A549 (cell line): Measurements from ENCODE around the gene WFDC12. TPM values are rescaled to one million over a fixed set of nuclear protein-coding genes. Genes with fewer than 3 reads are reported as not detected.
A peak's percentile ranks its signal among the peaks of the same experiment; 100 is the strongest.

Experiments
- ATAC-seq, 2 experiments: fragments of 200-7000 bp in 1 of 2; fragments of >200 bp in 1 of 2; cut with Nextera tagmentation in 1 of 2; cut with Tn5 transposase in 1 of 2; 3 replicates each; pipeline versions ENCODE4 v1.8.0 to v1.9.1; 2018 to 2020; ENCODE audit warnings: mild to moderate bottlenecking in 1 of 2, moderate library complexity in 1 of 2
- CTCF ChIA-PET: fragments of 300-600 bp; sonication (Branson Sonifier 250); formaldehyde crosslinking; extraction: SDS; loops from one replicate; lab custom pipeline; 2021; ENCODE audit warnings: antibody characterized with exemption, inconsistent platforms; lab: Yijun Ruan, JAX
- POLR2A ChIA-PET: fragments of 350-600 bp; formaldehyde crosslinking; extraction: SDS; loops from one replicate; lab custom pipeline; 2021; ENCODE audit warnings: antibody characterized with exemption, inconsistent platforms; lab: Yijun Ruan, JAX
- DNase-seq, 2 experiments: peaks; one replicate each; pipeline versions ENCODE4 v3.0.0 to v3.0.0-alpha.2; 2011 to 2016; ENCODE audit warnings: low read depth in 1 of 2, low spot score in 1 of 2
- FAIRE-seq: peaks from 2 replicates; lab custom pipeline; 2011; peaks lifted over from hg19 to GRCh38; lab: Jason Lieb, UNC
- H3K27ac ChIP-seq, 2 experiments: fragments of >200 bp; sonication (Bioruptor Twin); formaldehyde crosslinking; 3 replicates each; pipeline ENCODE4 v1.5.1; 2016 to 2017
- H3K4me1 ChIP-seq: fragments of >200 bp; sonication (Bioruptor Twin); formaldehyde crosslinking; 3 replicates; pipeline ENCODE4 v1.6.1; 2016
- H3K4me2 ChIP-seq: fragments of >200 bp; sonication (Bioruptor Twin); formaldehyde crosslinking; 3 replicates; pipeline ENCODE4 v1.6.1; 2016
- H3K4me3 ChIP-seq: fragments of >200 bp; sonication (Bioruptor Twin); formaldehyde crosslinking; 3 replicates; pipeline ENCODE4 v1.5.1; 2016
- H3K9me3 ChIP-seq: fragments of >200 bp; sonication (Bioruptor Twin); formaldehyde crosslinking; 3 replicates; pipeline ENCODE4 v1.6.1; 2016
- BHLHE40 ChIP-seq: IDR thresholded peaks from 2 replicates; pipeline ENCODE4 v1.6.1; 2012; ENCODE audit warnings: low read depth, low read length, inconsistent platforms
- EP300 ChIP-seq, 2 experiments: fragments of >200 bp; sonication (Bioruptor Twin); formaldehyde crosslinking; IDR thresholded peaks; 2 replicates in 1 of 2; 3 replicates in 1 of 2; pipeline ENCODE4 v1.6.1; 2016 to 2017
- ESRRA ChIP-seq: fragments of 150-350 bp; IDR thresholded peaks from 2 replicates; pipeline ENCODE4 v1.6.1; 2014; ENCODE audit warnings: mild to moderate bottlenecking, low read length, borderline replicate concordance
- FOXS1 ChIP-seq: fragments of 250-450 bp; sonication (Bioruptor Pico); IDR thresholded peaks from 2 replicates; pipeline ENCODE4 v1.5.0; 2020; ENCODE audit warnings: mild to moderate bottlenecking, moderate library complexity
- HOXA7 ChIP-seq: fragments of 250-450 bp; sonication (Bioruptor Pico); IDR thresholded peaks from 2 replicates; pipeline ENCODE4 v1.5.0; 2020; ENCODE audit warnings: mild to moderate bottlenecking, moderate library complexity
- JUN ChIP-seq, 2 experiments: fragments of >200 bp; sonication (Bioruptor Twin); formaldehyde crosslinking; IDR thresholded peaks; 2 replicates in 1 of 2; 3 replicates in 1 of 2; pipeline ENCODE4 v1.6.1; 2016 to 2017
- JUNB ChIP-seq: fragments of >200 bp; sonication (Bioruptor Twin); formaldehyde crosslinking; IDR thresholded peaks from 2 replicates; pipeline ENCODE4 v1.6.1; 2016
- MAFK ChIP-seq: fragments of 450-650 bp; IDR thresholded peaks from 2 replicates; pipeline ENCODE4 v1.6.1; 2014; ENCODE audit not compliant: partially characterized antibody
- MAZ ChIP-seq: fragments of 150-350 bp; IDR thresholded peaks from 2 replicates; pipeline ENCODE4 v1.6.1; 2014; ENCODE audit warnings: antibody characterized with exemption, low read depth, low read length, borderline replicate concordance
- NFE2L2 ChIP-seq: fragments of 150-350 bp; conservative IDR thresholded peaks from 2 replicates; pipeline ENCODE4 v1.6.1; 2014; ENCODE audit warnings: low read length
- PHF8 ChIP-seq: fragments of 200-600 bp; sonication (generic); IDR thresholded peaks from 2 replicates; pipeline ENCODE4 v1.6.1; 2016; ENCODE audit warnings: low read depth, mild to moderate bottlenecking, antibody characterized with exemption, moderate library complexity, borderline replicate concordance
- POLR2A ChIP-seq: IDR thresholded peaks from 2 replicates; pipeline ENCODE4 v1.6.1; 2012; ENCODE audit warnings: mild to moderate bottlenecking, low read length
- RAD21 ChIP-seq, 2 experiments: fragments of >200 bp in 1 of 2; sonication (Bioruptor Twin) in 1 of 2; formaldehyde crosslinking in 1 of 2; IDR thresholded peaks in 1 of 2; conservative IDR thresholded peaks in 1 of 2; 2 replicates in 1 of 2; 3 replicates in 1 of 2; pipeline ENCODE4 v1.6.1; 2012 to 2018; ENCODE audit warnings: inconsistent platforms in 1 of 2
- RARB ChIP-seq: fragments of 250-450 bp; sonication (Bioruptor Pico); IDR thresholded peaks from 2 replicates; pipeline ENCODE4 v1.8.0; 2021; ENCODE audit warnings: mild to moderate bottlenecking, moderate library complexity
- RFX5 ChIP-seq: fragments of 450-650 bp; IDR thresholded peaks from 2 replicates; pipeline ENCODE4 v1.7.1; 2014; ENCODE audit warnings: antibody characterized with exemption, mild to moderate bottlenecking, moderate library complexity
- SMC3 ChIP-seq: fragments of >200 bp; sonication (Bioruptor Twin); formaldehyde crosslinking; IDR thresholded peaks from 3 replicates; pipeline ENCODE4 v1.6.1; 2018; ENCODE audit warnings: inconsistent platforms
- TFCP2L1 ChIP-seq: fragments of 250-450 bp; sonication (Bioruptor Pico); IDR thresholded peaks from 2 replicates; pipeline ENCODE4 v1.5.0; 2021; ENCODE audit warnings: mild to moderate bottlenecking
- TP53 ChIP-seq: fragments of 250-450 bp; sonication (Bioruptor Pico); IDR thresholded peaks from 2 replicates; pipeline ENCODE4 v1.5.0; 2021; ENCODE audit warnings: mild to moderate bottlenecking, moderate library complexity
- ZC3H11A ChIP-seq: fragments of 450-650 bp; IDR thresholded peaks from 2 replicates; pipeline ENCODE4 v1.6.1; 2014; ENCODE audit warnings: antibody characterized with exemption, mild to moderate bottlenecking
- ZFP36 ChIP-seq: fragments of 450-650 bp; IDR thresholded peaks from 2 replicates; pipeline ENCODE4 v1.6.1; 2014; ENCODE audit warnings: borderline replicate concordance; ENCODE audit not compliant: partially characterized antibody
- WGBS: methylation state at CpG from one replicate; pipeline ENCODE4 v1.1.6; 2017; ENCODE audit errors: missing lambda C conversion rate; 5-methylcytosine and 5-hydroxymethylcytosine counted together
- polyA plus RNA-seq, 4 experiments: library from polyadenylated mRNA; depleted of rRNA in 3 of 4; stranded (reverse); fragments of >200 nt; fragmentation: RNase III in 1 of 4; extraction: RNeasy Plus Mini Kit Qiagen cat#74134 plus additional on column Dnase treatment in 1 of 4; gene quantifications; 2 replicates in 3 of 4; 3 replicates in 1 of 4; pipeline ENCODE4 v1.2.3, GENCODE V29; 2011 to 2017
- TF ChIP-seq, protein P1 (sequence below): fragments of >200 bp; sonication (Bioruptor Twin); formaldehyde crosslinking; IDR thresholded peaks from 3 replicates; pipeline ENCODE4 v1.5.1; 2016
- TF ChIP-seq, protein P2 (sequence below): fragments of 250-450 bp; sonication (Bioruptor Pico); IDR thresholded peaks from 2 replicates; pipeline ENCODE4 v1.5.0; 2021; ENCODE audit warnings: mild to moderate bottlenecking, moderate library complexity, borderline replicate concordance
- TF ChIP-seq, protein P3 (sequence below): fragments of >200 bp; sonication (Bioruptor Twin); formaldehyde crosslinking; IDR thresholded peaks from 2 replicates; pipeline ENCODE4 v1.6.1; 2016
- TF ChIP-seq, protein P4 (sequence below): fragments of 150-350 bp; IDR thresholded peaks from 2 replicates; pipeline ENCODE4 v1.6.1; 2014; ENCODE audit warnings: low read depth, mild to moderate bottlenecking, low read length

The WFDC12 gene
- polyA plus RNA-seq, 2 of the 4 experiments (the other 2 are of a cell fraction), result not detected

DNA sequence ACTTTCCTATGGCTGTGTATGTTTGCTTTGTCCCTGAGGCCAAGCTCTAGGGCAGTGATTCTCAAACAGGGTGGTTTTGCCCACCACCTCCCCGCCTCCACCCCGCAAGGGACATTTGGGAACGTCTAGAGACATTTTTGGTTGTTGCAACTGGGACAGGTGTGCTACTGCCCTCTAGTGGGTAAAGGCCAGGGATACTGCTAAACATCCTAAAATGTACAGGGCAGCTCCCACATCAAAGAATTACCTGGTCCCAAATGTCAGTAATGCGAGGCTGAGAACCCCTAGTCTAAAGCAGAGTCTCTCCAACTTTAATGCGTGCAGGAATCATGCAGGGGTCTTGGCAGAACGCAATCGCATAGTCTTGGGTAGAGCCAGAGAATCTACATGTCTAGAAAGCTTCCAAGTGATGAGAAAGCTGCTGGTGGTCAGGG lies 28.4 kb downstream of the WFDC12 start:
- no peak overlapping the region for H3K4me2 ChIP-seq
- no peaks in the 10 kb centered on the region for H3K4me1 ChIP-seq
- 0% methylated on average over 4 of the region's 7 CpGs for WGBS
- CTCF ChIA-PET, result interaction anchor here (0.8 to 8.8 kb wide), 49 partner anchors 9 to 919 kb away, joined by 3 to 197 read pairs (median 5); partner anchors contain the start of genes SEMG1, SLPI and WFDC5
- ATAC-seq (peak; percentile 58 to 81; a peak in 5 of 6 replicates), DNase-seq (peak; percentile 55 to 61), FAIRE-seq (no peak)
- no peak for TF ChIP-seq BHLHE40
- TF ChIP-seq, protein P1, sequence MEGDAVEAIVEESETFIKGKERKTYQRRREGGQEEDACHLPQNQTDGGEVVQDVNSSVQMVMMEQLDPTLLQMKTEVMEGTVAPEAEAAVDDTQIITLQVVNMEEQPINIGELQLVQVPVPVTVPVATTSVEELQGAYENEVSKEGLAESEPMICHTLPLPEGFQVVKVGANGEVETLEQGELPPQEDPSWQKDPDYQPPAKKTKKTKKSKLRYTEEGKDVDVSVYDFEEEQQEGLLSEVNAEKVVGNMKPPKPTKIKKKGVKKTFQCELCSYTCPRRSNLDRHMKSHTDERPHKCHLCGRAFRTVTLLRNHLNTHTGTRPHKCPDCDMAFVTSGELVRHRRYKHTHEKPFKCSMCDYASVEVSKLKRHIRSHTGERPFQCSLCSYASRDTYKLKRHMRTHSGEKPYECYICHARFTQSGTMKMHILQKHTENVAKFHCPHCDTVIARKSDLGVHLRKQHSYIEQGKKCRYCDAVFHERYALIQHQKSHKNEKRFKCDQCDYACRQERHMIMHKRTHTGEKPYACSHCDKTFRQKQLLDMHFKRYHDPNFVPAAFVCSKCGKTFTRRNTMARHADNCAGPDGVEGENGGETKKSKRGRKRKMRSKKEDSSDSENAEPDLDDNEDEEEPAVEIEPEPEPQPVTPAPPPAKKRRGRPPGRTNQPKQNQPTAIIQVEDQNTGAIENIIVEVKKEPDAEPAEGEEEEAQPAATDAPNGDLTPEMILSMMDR, result peak; percentile 90
- TF ChIP-seq ZFP36, result no peak
- no peak for TF ChIP-seq TFCP2L1 (CRISPR knock-in tag)
- TF ChIP-seq HOXA7 (CRISPR knock-in tag), result no peak
- peak; percentile 82 for TF ChIP-seq SMC3
- no peak for TF ChIP-seq RFX5
- TF ChIP-seq RAD21 (conservative IDR thresholded peaks at IDR 0.05 in 1 of 2, IDR thresholded peaks at IDR 0.05 in 1 of 2), result peak; percentile 74 to 83
- no peak for TF ChIP-seq TP53 (CRISPR knock-in tag)
- TF ChIP-seq ESRRA, result no peak
- no peak for TF ChIP-seq NFE2L2
- no peak for TF ChIP-seq ZC3H11A
- no peak overlapping the region for H3K4me3 ChIP-seq
- no peaks in the 10 kb centered on the region for H3K9me3 ChIP-seq
- POLR2A ChIA-PET, result interaction anchor here (0.7 to 1.8 kb wide), 2 partner anchors 52 to 198 kb away, joined by 3 to 5 read pairs; no protein-coding TSS in a partner anchor
- no peak overlapping the region for H3K27ac ChIP-seq

DNA sequence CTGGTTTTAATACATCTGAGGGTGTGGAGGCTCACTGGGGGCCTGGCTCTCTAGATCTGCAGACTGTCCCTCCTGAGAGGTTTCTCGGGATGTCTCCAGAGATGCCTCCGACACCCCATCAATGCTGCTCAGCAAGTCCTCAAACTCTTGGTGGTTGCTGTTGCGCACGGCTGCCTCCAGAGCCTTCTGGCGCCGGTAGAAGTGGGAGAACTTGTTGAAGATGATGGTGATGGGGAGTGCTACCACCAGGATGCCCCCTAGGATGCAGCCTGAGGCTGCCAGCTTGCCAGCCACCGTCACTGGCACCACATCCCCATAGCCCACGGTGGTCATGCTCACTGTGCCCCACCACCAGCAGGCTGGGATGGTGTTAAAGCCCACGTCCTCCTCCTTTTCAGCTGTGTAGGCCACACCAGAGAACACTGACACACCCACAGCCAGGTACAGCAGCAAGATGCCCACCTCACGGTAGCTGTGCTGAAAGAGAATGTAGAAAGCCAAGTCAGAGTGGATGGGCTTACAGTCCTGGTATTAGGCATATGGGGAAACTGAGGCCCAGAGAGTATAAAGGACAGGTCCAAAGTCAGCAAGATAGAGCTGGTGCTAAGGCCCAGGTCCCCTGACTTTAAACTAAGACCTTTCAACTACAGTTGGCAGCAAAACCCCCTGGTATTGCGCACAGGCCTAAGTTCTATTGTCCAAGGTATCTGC lies 29.2 kb downstream of the WFDC12 start:
- ChIA-PET POLR2A (interaction anchor here (0.7 to 1.8 kb wide), 2 partner anchors 51 to 198 kb away, joined by 3 to 5 read pairs; no protein-coding TSS in a partner anchor), CTCF (interaction anchor here (0.9 to 8.8 kb wide), 37 partner anchors 8 to 676 kb away, joined by 3 to 197 read pairs (median 7); partner anchors contain the start of genes SEMG1, SLPI and WFDC5)
- WGBS, result 76% methylated on average over 7 of the region's 11 CpGs
- no peak for DNase-seq
- FAIRE-seq, result no peak
- peak in 1 of 2 experiments; percentile 14; a peak in 2 of 6 replicates for ATAC-seq
- TF ChIP-seq POLR2A (no peak), PHF8 (no peak), JUNB (no peak), JUN (IDR thresholded peaks at IDR 0.05) (no peak), MAZ (no peak)
- TF ChIP-seq, protein P2, sequence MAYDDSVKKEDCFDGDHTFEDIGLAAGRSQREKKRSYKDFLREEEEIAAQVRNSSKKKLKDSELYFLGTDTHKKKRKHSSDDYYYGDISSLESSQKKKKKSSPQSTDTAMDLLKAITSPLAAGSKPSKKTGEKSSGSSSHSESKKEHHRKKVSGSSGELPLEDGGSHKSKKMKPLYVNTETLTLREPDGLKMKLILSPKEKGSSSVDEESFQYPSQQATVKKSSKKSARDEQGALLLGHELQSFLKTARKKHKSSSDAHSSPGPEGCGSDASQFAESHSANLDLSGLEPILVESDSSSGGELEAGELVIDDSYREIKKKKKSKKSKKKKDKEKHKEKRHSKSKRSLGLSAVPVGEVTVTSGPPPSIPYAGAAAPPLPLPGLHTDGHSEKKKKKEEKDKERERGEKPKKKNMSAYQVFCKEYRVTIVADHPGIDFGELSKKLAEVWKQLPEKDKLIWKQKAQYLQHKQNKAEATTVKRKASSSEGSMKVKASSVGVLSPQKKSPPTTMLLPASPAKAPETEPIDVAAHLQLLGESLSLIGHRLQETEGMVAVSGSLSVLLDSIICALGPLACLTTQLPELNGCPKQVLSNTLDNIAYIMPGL (CRISPR knock-in tag), result no peak
- Histone ChIP-seq H3K4me1 (no peaks in the 10 kb centered on the region), H3K27ac (no peak overlapping the region), H3K4me2 (no peak overlapping the region), H3K4me3 (no peak overlapping the region), H3K9me3 (no peaks in the 10 kb centered on the region)

DNA sequence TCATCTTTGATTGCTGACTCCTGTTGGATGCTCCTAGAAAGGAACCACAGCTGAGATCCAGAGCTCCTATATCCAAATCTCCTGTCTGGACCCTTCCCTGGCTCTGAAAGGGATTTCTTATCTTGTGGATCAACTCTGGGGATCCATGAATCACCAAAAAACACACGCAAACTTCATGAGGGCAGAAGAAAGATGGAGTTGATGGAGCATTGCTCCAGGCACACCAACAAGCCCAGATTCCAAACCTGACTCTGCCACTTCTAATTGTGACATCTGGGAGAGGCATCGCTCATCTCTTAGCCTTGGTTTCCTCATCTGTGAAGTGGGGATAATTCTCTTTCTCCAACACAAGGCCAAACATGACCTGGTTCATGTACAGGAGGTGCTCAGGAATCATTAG lies 30.1 kb downstream of the WFDC12 start:
- no peak overlapping the region for H3K4me2 ChIP-seq
- POLR2A ChIA-PET, result no interaction called here
- CTCF ChIA-PET, result interaction anchor here (0.5 to 8.8 kb wide), 12 partner anchors 11 to 347 kb away, joined by 3 to 197 read pairs (median 25); partner anchors contain the start of gene WFDC5
- DNase-seq (no peak), FAIRE-seq (no peak), ATAC-seq (no peak)
- no peaks in the 10 kb centered on the region for H3K4me1 ChIP-seq
- H3K9me3 ChIP-seq, result no peaks in the 10 kb centered on the region
- 87% methylated on average over 2 of the region's 2 CpGs for WGBS
- no peak overlapping the region for H3K27ac ChIP-seq
- H3K4me3 ChIP-seq, result no peak overlapping the region
- TF ChIP-seq, protein P1, result no peak
- TF ChIP-seq, protein P3, sequence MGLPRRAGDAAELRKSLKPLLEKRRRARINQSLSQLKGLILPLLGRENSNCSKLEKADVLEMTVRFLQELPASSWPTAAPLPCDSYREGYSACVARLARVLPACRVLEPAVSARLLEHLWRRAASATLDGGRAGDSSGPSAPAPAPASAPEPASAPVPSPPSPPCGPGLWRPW, result no peak
- TF ChIP-seq, protein P4, sequence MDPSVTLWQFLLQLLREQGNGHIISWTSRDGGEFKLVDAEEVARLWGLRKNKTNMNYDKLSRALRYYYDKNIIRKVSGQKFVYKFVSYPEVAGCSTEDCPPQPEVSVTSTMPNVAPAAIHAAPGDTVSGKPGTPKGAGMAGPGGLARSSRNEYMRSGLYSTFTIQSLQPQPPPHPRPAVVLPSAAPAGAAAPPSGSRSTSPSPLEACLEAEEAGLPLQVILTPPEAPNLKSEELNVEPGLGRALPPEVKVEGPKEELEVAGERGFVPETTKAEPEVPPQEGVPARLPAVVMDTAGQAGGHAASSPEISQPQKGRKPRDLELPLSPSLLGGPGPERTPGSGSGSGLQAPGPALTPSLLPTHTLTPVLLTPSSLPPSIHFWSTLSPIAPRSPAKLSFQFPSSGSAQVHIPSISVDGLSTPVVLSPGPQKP, result no peak
- TF ChIP-seq EP300 (IDR thresholded peaks at IDR 0.05) (no peak), RARB (CRISPR knock-in tag) (no peak), RFX5 (no peak), JUN (IDR thresholded peaks at IDR 0.05) (no peak), JUNB (no peak), FOXS1 (no peak), MAFK (no peak)
